Measurements from ENCODE around the gene TMEM174.
"Not testable (repeated sequence)": the region's sequence is repeated elsewhere in the genome, so short reads cannot be mapped to it uniquely, and the experiment has no call there.

TMEM174 gene

GRCh38 chr5:73215891-73216610, 43.1 kb downstream of the TMEM174 start:
- DNase-seq (ENCODE audit: low read depth), result no peak
- H3K4me3 ChIP-seq (ENCODE audit: low read depth, low read length), result peak overlapping the region; percentile 45
- peak; percentile 96 for TF ChIP-seq CTCF (IDR thresholded peaks at IDR 0.05; ENCODE audit: control insufficient read depth, extremely low read depth, insufficient read depth)

- peak; percentile 28 for TF ChIP-seq CTCF (IDR thresholded peaks at IDR 0.05; ENCODE audit: control insufficient read depth, extremely low read depth, insufficient read depth)
- no peak overlapping the region for H3K4me3 ChIP-seq (ENCODE audit: low read depth, low read length)
- no peak for DNase-seq (ENCODE audit: low read depth)
Observed at GRCh38 chr5:73218552-73219171, 45.7 kb downstream of the TMEM174 start.

GRCh38 chr5:73219336-73219735, 46.3 kb downstream of the TMEM174 start:
- not testable (repeated sequence) for H3K4me3 ChIP-seq (ENCODE audit: low read depth, low read length); DNase-seq (ENCODE audit: low read depth)

- no peak overlapping the region for H3K4me3 ChIP-seq (ENCODE audit: low read depth, low read length)
- DNase-seq (ENCODE audit: low read depth), result no peak
- no peak for TF ChIP-seq CTCF (IDR thresholded peaks at IDR 0.05; ENCODE audit: control insufficient read depth, extremely low read depth, insufficient read depth)
Observed at GRCh38 chr5:73221161-73221560, 48.2 kb downstream of the TMEM174 start.

- TF ChIP-seq CTCF (IDR thresholded peaks at IDR 0.05; ENCODE audit: control insufficient read depth, extremely low read depth, insufficient read depth), result no peak
- no peak for DNase-seq (ENCODE audit: low read depth)
- no peak overlapping the region for H3K4me3 ChIP-seq (ENCODE audit: low read depth, low read length)
Observed at GRCh38 chr5:73221726-73222125, 48.7 kb downstream of the TMEM174 start.

GRCh38 chr5:73222173-73222572, 49.2 kb downstream of the TMEM174 start:
- H3K4me3 ChIP-seq (ENCODE audit: low read depth, low read length), result no peak overlapping the region
- no peak for TF ChIP-seq CTCF (IDR thresholded peaks at IDR 0.05; ENCODE audit: control insufficient read depth, extremely low read depth, insufficient read depth)

More at GRCh38 chr5:73222173-73222572, 49.2 kb downstream of the TMEM174 start:
- no peak for DNase-seq (ENCODE audit: low read depth)

Measured in LNCaP clone FGC (cell line).